OCI-LY3 (cell line): Measurements from ENCODE around the gene C14orf132.

ENCODE experiments used
- EZH2phosphoT487 ChIP-seq: fragments of 200-600 bp; shearing (Covaris generic); IDR thresholded peaks from 2 replicates; pipeline ENCODE4 v1.6.1; 2018; ENCODE audit warnings: antibody characterized with exemption, mixed run types, low read depth
- TF ChIP-seq, protein P1 (sequence below): fragments of 200-600, 300-600 bp; sonication (generic); IDR thresholded peaks from 2 replicates; pipeline ENCODE4 v1.5.1; 2014; ENCODE audit warnings: antibody characterized with exemption, low read length, low read depth

DNA sequence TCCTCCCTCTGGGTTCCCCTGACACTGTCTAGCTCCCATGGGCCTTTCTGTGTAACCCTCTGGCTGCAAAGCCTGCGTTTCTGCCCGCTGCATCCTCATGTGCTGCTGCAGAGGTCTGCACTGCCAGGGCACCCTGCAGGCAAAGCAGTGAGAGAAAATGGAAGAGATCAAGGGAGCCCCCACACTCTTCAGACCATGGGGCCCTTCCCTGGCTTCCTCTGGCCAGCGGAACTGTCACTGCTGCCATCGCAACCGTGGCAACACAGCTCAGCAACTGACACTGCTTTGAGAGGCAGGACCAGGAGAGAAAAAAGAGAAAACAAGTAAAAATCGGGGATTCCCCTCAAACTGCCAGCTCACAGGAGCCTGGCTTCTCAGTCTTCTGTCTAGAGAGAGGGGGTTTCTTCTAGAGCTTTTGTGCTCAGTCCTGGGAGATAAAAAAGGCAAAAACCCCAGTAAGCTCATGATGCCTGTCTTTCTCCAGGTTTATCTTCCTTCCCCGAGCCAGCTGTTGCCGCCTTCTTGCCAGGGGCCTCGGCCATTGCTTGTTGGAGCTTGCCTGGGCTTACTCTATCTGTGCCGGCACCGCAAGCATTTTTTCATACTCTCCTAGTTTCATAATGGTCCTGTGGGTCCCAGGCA lies 38.9 kb downstream of the C14orf132 start:
- TF ChIP-seq, protein P1, sequence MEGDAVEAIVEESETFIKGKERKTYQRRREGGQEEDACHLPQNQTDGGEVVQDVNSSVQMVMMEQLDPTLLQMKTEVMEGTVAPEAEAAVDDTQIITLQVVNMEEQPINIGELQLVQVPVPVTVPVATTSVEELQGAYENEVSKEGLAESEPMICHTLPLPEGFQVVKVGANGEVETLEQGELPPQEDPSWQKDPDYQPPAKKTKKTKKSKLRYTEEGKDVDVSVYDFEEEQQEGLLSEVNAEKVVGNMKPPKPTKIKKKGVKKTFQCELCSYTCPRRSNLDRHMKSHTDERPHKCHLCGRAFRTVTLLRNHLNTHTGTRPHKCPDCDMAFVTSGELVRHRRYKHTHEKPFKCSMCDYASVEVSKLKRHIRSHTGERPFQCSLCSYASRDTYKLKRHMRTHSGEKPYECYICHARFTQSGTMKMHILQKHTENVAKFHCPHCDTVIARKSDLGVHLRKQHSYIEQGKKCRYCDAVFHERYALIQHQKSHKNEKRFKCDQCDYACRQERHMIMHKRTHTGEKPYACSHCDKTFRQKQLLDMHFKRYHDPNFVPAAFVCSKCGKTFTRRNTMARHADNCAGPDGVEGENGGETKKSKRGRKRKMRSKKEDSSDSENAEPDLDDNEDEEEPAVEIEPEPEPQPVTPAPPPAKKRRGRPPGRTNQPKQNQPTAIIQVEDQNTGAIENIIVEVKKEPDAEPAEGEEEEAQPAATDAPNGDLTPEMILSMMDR, result no peak
- TF ChIP-seq EZH2phosphoT487, result no peak
